Mesenchymal stem cell (in vitro differentiated cells and primary cell): ENCODE data around the gene CRHR1.

Experiments used
- DNase-seq: peaks from one replicate; pipeline ENCODE4 v3.0.0-alpha.2; 2013
- H2AFZ ChIP-seq: one replicate; pipeline ENCODE4 v1.6.1; 2013; ENCODE audit warnings: low read depth, mild to moderate bottlenecking, control low read depth, inconsistent platforms, low read length, moderate library complexity
- H2AK5ac ChIP-seq: 2 replicates; pipeline ENCODE4 v1.6.1; 2013; ENCODE audit warnings: low read length, moderate library complexity, mild to moderate bottlenecking, inconsistent platforms; ENCODE audit not compliant: severe bottlenecking
- H2BK120ac ChIP-seq: one replicate; pipeline ENCODE4 v1.6.1; 2013; ENCODE audit warnings: low read depth, mild to moderate bottlenecking, inconsistent platforms, low read length, moderate library complexity
- H2BK12ac ChIP-seq, 2 experiments: one replicate each; pipeline ENCODE4 v1.6.1; 2013; ENCODE audit warnings: inconsistent platforms in 2 of 2, low read length in 2 of 2, mild to moderate bottlenecking in 2 of 2, moderate library complexity in 2 of 2, control low read depth in 1 of 2
- H2BK15ac ChIP-seq: one replicate; pipeline ENCODE4 v1.6.1; 2013; ENCODE audit warnings: mild to moderate bottlenecking, low read depth, inconsistent platforms; ENCODE audit not compliant: poor library complexity, severe bottlenecking
- H2BK5ac ChIP-seq: 2 replicates; pipeline ENCODE4 v1.6.1; 2013; ENCODE audit warnings: low read depth, mild to moderate bottlenecking, low read length, control low read depth, inconsistent platforms; ENCODE audit not compliant: poor library complexity, severe bottlenecking
- H3K14ac ChIP-seq, 2 experiments: one replicate each; pipeline ENCODE4 v1.6.1; 2013; ENCODE audit warnings: inconsistent platforms in 2 of 2, low read length in 2 of 2, control low read depth in 1 of 2, mild to moderate bottlenecking in 1 of 2, moderate library complexity in 1 of 2
- H3K18ac ChIP-seq, 2 experiments: one replicate each; pipeline ENCODE4 v1.6.1; 2013; ENCODE audit warnings: inconsistent platforms in 2 of 2, low read length in 2 of 2, control low read depth in 1 of 2, low read depth in 1 of 2, mild to moderate bottlenecking in 1 of 2
- H3K23ac ChIP-seq, 2 experiments: one replicate each; pipeline ENCODE4 v1.6.1; 2013; ENCODE audit warnings: inconsistent platforms in 2 of 2, low read length in 2 of 2, mild to moderate bottlenecking in 2 of 2, moderate library complexity in 2 of 2, control low read depth in 1 of 2
- H3K27ac ChIP-seq: 2 replicates; pipeline ENCODE4 v1.5.1; 2013; ENCODE audit warnings: mild to moderate bottlenecking, moderate library complexity, low read length, control low read depth, inconsistent platforms; ENCODE audit not compliant: poor library complexity, severe bottlenecking
- H3K27me3 ChIP-seq, 2 experiments: 2 replicates each; pipeline versions ENCODE4 v1.6.1 to v1.7.0; 2013; ENCODE audit warnings: low read length in 2 of 2, mild to moderate bottlenecking in 2 of 2, moderate library complexity in 2 of 2, control low read depth in 1 of 2, inconsistent platforms in 1 of 2; ENCODE audit not compliant: control insufficient read depth in 1 of 2, insufficient read depth in 1 of 2
- H3K36me3 ChIP-seq, 2 experiments: 2 replicates each; pipeline versions ENCODE4 v1.6.1 to v1.7.0; 2013; ENCODE audit warnings: low read length in 2 of 2, control low read depth in 1 of 2, inconsistent platforms in 1 of 2, low read depth in 1 of 2, mild to moderate bottlenecking in 1 of 2; ENCODE audit not compliant: insufficient read depth in 2 of 2, control insufficient read depth in 1 of 2
- H3K4ac ChIP-seq, 2 experiments: one replicate each; pipeline ENCODE4 v1.6.1; 2013; ENCODE audit warnings: inconsistent platforms in 2 of 2, low read length in 2 of 2, mild to moderate bottlenecking in 2 of 2, moderate library complexity in 2 of 2, control low read depth in 1 of 2, low read depth in 1 of 2
- H3K4me1 ChIP-seq: 2 replicates; pipeline ENCODE4 v1.6.1; 2013; ENCODE audit warnings: low read depth, low read length, control low read depth; ENCODE audit not compliant: control insufficient read depth, insufficient read depth
- H3K4me2 ChIP-seq: 2 replicates; pipeline ENCODE4 v1.6.1; 2013; ENCODE audit warnings: low read length, mild to moderate bottlenecking, inconsistent platforms; ENCODE audit not compliant: poor library complexity, severe bottlenecking
- H3K4me3 ChIP-seq, 2 experiments: 2 replicates each; pipeline versions ENCODE4 v1.5.1 to v1.7.0; 2013; ENCODE audit warnings: low read length in 2 of 2, mild to moderate bottlenecking in 2 of 2, control low read depth in 1 of 2, low read depth in 1 of 2; ENCODE audit not compliant: insufficient read depth in 1 of 2
- H3K79me1 ChIP-seq: replicated peaks from 2 replicates; pipeline ENCODE4 v1.6.1; 2013; ENCODE audit warnings: mild to moderate bottlenecking, control low read depth, low read length, inconsistent platforms; ENCODE audit not compliant: poor library complexity, severe bottlenecking
- H3K9ac ChIP-seq: 2 replicates; pipeline ENCODE4 v1.7.0; 2013; ENCODE audit warnings: mild to moderate bottlenecking, low read length, moderate library complexity
- H3K9me3 ChIP-seq: 2 replicates; pipeline ENCODE4 v1.7.0; 2013; ENCODE audit warnings: mild to moderate bottlenecking, low read length; ENCODE audit not compliant: control insufficient read depth
- H4K8ac ChIP-seq: one replicate; pipeline ENCODE4 v1.6.1; 2013; ENCODE audit warnings: inconsistent platforms, mild to moderate bottlenecking, low read length, moderate library complexity
- H4K91ac ChIP-seq: one replicate; pipeline ENCODE4 v1.6.1; 2013; ENCODE audit warnings: mild to moderate bottlenecking, low read length, inconsistent platforms
- WGBS: methylation state at CpG from one replicate; pipeline ENCODE4 v1.1.7; 2013; ENCODE audit warnings: mixed read lengths; 5-methylcytosine and 5-hydroxymethylcytosine counted together

The CRHR1 gene

DNA sequence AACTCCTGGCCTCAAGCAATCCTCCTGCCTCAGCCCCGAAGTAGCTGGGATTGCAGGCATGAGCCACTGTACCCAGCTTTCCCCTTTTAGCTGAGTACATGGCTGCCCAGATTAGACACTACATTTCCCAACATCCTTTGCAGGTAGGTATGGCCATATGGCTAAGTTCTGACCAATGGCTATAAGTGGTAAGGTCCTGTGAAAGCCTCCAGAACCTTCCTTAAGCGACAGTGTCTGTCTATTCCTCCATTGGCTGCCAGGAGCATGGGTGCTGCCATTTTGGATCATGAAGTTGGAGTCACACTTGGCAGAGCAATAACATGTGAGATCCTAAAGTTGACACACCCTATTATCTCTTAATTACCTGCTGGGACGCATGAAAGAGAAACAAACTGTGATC, 24.4 kb upstream of the CRHR1 start:
- Histone ChIP-seq H3K27ac (no peak overlapping the region), H2BK5ac (no peak overlapping the region), H3K18ac (no peak overlapping the region), H3K23ac (no peak overlapping the region), H2BK120ac (no peak overlapping the region), H2BK15ac (no peak overlapping the region), H3K14ac (no peak overlapping the region), H3K4me2 (no peak overlapping the region), H4K8ac (no peak overlapping the region), H3K27me3 (peaks cover 24 to 68% of the 10 kb centered on the region in 2 experiments), H3K79me1 (no peaks in the 10 kb centered on the region), H2AFZ (no peak overlapping the region), H2BK12ac (no peak overlapping the region), H4K91ac (no peak overlapping the region), H3K4me3 (no peak overlapping the region), H3K9ac (no peak overlapping the region), H3K4ac (no peak overlapping the region), H2AK5ac (no peak overlapping the region), H3K9me3 (no peaks in the 10 kb centered on the region), H3K4me1 (no peaks in the 10 kb centered on the region), H3K36me3 (no peaks in the 10 kb centered on the region)
- no peak for DNase-seq
- 69% methylated on average over 2 of the region's 3 CpGs for WGBS

DNA sequence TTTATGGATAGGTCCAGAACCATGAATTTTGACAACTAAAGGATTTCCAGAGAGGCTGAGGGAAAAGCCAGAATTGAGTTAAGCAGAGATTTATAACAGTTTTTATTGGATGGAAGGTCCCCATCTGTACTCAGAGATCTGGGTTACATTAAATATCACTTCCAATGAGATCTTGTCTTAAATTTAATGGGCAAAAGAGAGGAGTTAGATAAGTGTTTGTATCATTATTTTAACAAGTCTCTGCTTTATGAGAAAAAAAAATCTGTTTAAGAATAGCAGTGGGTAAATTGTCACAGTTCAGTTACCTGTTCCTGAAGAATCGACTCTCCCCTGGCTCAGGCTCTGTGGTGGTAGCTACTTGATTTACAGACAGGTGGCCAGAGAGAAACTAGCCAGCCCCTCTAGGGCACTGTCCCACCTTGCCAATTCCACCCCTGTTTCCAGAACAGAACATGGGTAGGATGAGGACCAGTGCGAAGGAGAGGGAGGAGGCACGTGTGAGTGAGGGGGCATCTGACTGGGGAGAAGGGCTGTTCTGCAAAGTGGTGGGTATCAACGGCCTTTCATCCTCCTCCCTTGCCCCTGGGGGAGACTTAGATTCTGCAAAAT, 22.1 kb upstream of the CRHR1 start:
- H3K36me3 ChIP-seq, result no peaks in the 10 kb centered on the region
- H3K27me3 ChIP-seq, result peaks cover 24 to 61% of the 10 kb centered on the region in 2 experiments
- H4K91ac ChIP-seq, result no peak overlapping the region
- no peaks in the 10 kb centered on the region for H3K4me1 ChIP-seq
- 80% methylated on average over 3 of the region's 4 CpGs for WGBS
- H2AK5ac ChIP-seq, result no peak overlapping the region
- no peak overlapping the region for H2BK120ac ChIP-seq
- no peak overlapping the region for H3K4me3 ChIP-seq
- H2BK15ac ChIP-seq, result no peak overlapping the region
- H3K23ac ChIP-seq, result no peak overlapping the region
- no peak overlapping the region for H3K4ac ChIP-seq
- H3K27ac ChIP-seq, result no peak overlapping the region
- H3K18ac ChIP-seq, result no peak overlapping the region
- H2BK12ac ChIP-seq, result no peak overlapping the region
- H4K8ac ChIP-seq, result no peak overlapping the region
- H2BK5ac ChIP-seq, result no peak overlapping the region
- no peak for DNase-seq
- H3K79me1 ChIP-seq, result no peaks in the 10 kb centered on the region
- no peak overlapping the region for H2AFZ ChIP-seq
- H3K9me3 ChIP-seq, result no peaks in the 10 kb centered on the region
- no peak overlapping the region for H3K9ac ChIP-seq
- no peak overlapping the region for H3K14ac ChIP-seq
- H3K4me2 ChIP-seq, result no peak overlapping the region

DNA sequence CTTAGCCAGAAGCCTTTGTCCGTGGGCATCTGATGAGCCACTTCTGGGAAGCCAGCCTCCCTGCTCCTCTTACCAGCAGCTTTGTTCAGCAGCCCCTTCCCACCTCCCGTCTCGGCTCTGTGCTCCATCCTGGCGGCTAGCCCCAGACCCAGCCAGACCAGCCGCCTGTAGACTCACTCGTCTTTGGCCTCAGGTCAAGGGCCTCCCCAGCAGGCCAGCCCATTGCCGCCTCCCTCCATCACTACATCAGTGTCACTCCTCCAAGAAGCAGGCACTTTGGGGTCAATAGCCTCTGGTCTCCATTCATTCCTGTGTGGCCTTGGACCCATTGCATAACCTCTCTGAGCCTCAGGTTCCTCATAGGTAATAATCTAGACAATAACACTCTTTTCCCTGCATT, 20.9 kb upstream of the CRHR1 start:
- DNase-seq, result no peak
- no peak overlapping the region for H2BK5ac ChIP-seq
- H3K9ac ChIP-seq, result no peak overlapping the region
- no peak overlapping the region for H2BK15ac ChIP-seq
- no peak overlapping the region for H3K4me2 ChIP-seq
- no peaks in the 10 kb centered on the region for H3K79me1 ChIP-seq
- H4K91ac ChIP-seq, result no peak overlapping the region
- no peak overlapping the region for H2AFZ ChIP-seq
- H2AK5ac ChIP-seq, result no peak overlapping the region
- WGBS, result 48% methylated on average over 7 of the region's 7 CpGs
- H3K4me3 ChIP-seq, result no peak overlapping the region
- H3K4ac ChIP-seq, result no peak overlapping the region
- H3K27ac ChIP-seq, result no peak overlapping the region
- no peaks in the 10 kb centered on the region for H3K4me1 ChIP-seq
- H3K9me3 ChIP-seq, result no peaks in the 10 kb centered on the region
- H3K23ac ChIP-seq, result no peak overlapping the region
- no peaks in the 10 kb centered on the region for H3K36me3 ChIP-seq
- no peak overlapping the region for H2BK12ac ChIP-seq
- H3K18ac ChIP-seq, result no peak overlapping the region
- H3K27me3 ChIP-seq, result peaks cover 25 to 61% of the 10 kb centered on the region in 2 experiments
- H4K8ac ChIP-seq, result no peak overlapping the region
- no peak overlapping the region for H2BK120ac ChIP-seq
- no peak overlapping the region for H3K14ac ChIP-seq

DNA sequence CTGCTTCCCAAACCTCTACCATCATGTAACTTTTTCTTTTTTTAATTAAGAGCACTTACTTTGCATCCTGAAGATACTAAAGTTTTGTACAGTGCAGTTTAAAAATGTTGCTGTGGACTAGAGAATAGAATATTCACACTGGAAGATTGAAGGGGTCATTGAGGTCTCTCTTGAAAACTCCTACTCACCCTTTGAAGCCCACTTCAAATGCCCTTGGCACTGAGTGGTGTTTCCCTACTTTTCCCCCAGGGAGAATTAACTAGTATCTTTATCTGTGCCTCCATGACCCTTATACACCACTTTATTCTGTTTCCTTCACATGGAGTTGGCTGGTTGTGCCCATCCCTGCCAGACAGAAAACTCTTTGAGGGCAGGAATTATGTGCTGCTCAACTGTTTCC, 19.6 kb upstream of the CRHR1 start:
- no peaks in the 10 kb centered on the region for H3K9me3 ChIP-seq
- no peak overlapping the region for H3K14ac ChIP-seq
- no peak overlapping the region for H3K4me2 ChIP-seq
- H2BK5ac ChIP-seq, result no peak overlapping the region
- no peak for DNase-seq
- peaks cover 31 to 70% of the 10 kb centered on the region in 2 experiments for H3K27me3 ChIP-seq
- no peaks in the 10 kb centered on the region for H3K79me1 ChIP-seq
- H3K27ac ChIP-seq, result no peak overlapping the region
- no peak overlapping the region for H3K23ac ChIP-seq
- no peak overlapping the region for H3K4ac ChIP-seq
- no peak overlapping the region for H3K4me3 ChIP-seq
- H4K91ac ChIP-seq, result no peak overlapping the region
- no peak overlapping the region for H2AFZ ChIP-seq
- no peak overlapping the region for H3K9ac ChIP-seq
- H3K4me1 ChIP-seq, result no peaks in the 10 kb centered on the region
- H4K8ac ChIP-seq, result no peak overlapping the region
- H2AK5ac ChIP-seq, result no peak overlapping the region
- no peak overlapping the region for H3K18ac ChIP-seq
- H2BK12ac ChIP-seq, result no peak overlapping the region
- no peak overlapping the region for H2BK15ac ChIP-seq
- H3K36me3 ChIP-seq, result no peaks in the 10 kb centered on the region
- H2BK120ac ChIP-seq, result no peak overlapping the region
